Loucy (cell line): ENCODE results near the gene PPP4R2.

Experiments
- H2AFZ ChIP-seq: fragments of 200-600 bp; sonication (generic); 2 replicates; pipeline ENCODE4 v1.6.0; 2016; ENCODE audit warnings: antibody characterized with exemption, mild to moderate bottlenecking, low read length, moderate library complexity
- H3F3A ChIP-seq: fragments of 200-600 bp; 2 replicates; pipeline ENCODE4 v1.6.0; 2016; ENCODE audit warnings: antibody characterized with exemption, low read depth, mild to moderate bottlenecking
- H3K27me3 ChIP-seq: fragments of 200-600 bp; sonication (generic); 2 replicates; pipeline ENCODE4 v1.6.1; 2014; ENCODE audit warnings: low read length, mild to moderate bottlenecking; ENCODE audit not compliant: insufficient read depth, poor library complexity, severe bottlenecking
- H3K36me3 ChIP-seq: fragments of 200-600 bp; sonication (generic); 2 replicates; pipeline ENCODE4 v1.6.1; 2016; ENCODE audit warnings: low read length; ENCODE audit not compliant: insufficient read depth
- H3K4me1 ChIP-seq: fragments of 200-600 bp; sonication (generic); 2 replicates; pipeline ENCODE4 v1.5.1; 2014; ENCODE audit warnings: low read length, mild to moderate bottlenecking; ENCODE audit not compliant: insufficient read depth, poor library complexity, severe bottlenecking
- H3K4me2 ChIP-seq: fragments of 200-600 bp; sonication (generic); 2 replicates; pipeline ENCODE4 v1.6.0; 2014; ENCODE audit warnings: antibody characterized with exemption, low read length, low read depth, mild to moderate bottlenecking; ENCODE audit not compliant: poor library complexity, severe bottlenecking
- H3K4me3 ChIP-seq: fragments of 200-600 bp; sonication (generic); 2 replicates; pipeline ENCODE4 v1.5.1; 2014; ENCODE audit warnings: low read length, mild to moderate bottlenecking, mixed read lengths; ENCODE audit not compliant: poor library complexity, severe bottlenecking
- H3K79me2 ChIP-seq: fragments of 200-600 bp; sonication (generic); 2 replicates; pipeline ENCODE4 v1.6.1; 2014; ENCODE audit warnings: low read length; ENCODE audit not compliant: insufficient read depth
- H3K9ac ChIP-seq: fragments of 200-600 bp; sonication (generic); 2 replicates; pipeline ENCODE4 v1.6.0; 2014; ENCODE audit warnings: mild to moderate bottlenecking, low read depth, low read length, moderate library complexity; ENCODE audit not compliant: poor library complexity, severe bottlenecking
- H3K9me2 ChIP-seq: fragments of 200-600 bp; sonication (generic); replicated peaks from 2 replicates; pipeline ENCODE4 v1.6.1; 2016; ENCODE audit warnings: low read depth, low read length, mixed read lengths
- H3K9me3 ChIP-seq: fragments of 200-600 bp; sonication (generic); 2 replicates; pipeline ENCODE4 v1.6.1; 2014; ENCODE audit warnings: mild to moderate bottlenecking, antibody characterized with exemption, low read length, low read depth; ENCODE audit not compliant: insufficient read depth
- H4K20me1 ChIP-seq: fragments of 200-600 bp; sonication (generic); 2 replicates; pipeline ENCODE4 v1.6.0; 2014; ENCODE audit warnings: antibody characterized with exemption, low read length, mild to moderate bottlenecking; ENCODE audit not compliant: insufficient read depth, poor library complexity, severe bottlenecking
- EZH2phosphoT487 ChIP-seq: fragments of 200-600 bp; IDR thresholded peaks from 2 replicates; pipeline ENCODE4 v1.6.1; 2018; ENCODE audit warnings: antibody characterized with exemption, mild to moderate bottlenecking, moderate library complexity, borderline replicate concordance
- TF ChIP-seq, protein P1 (sequence below): fragments of 200-600 bp; sonication (generic); conservative IDR thresholded peaks from 2 replicates; pipeline ENCODE4 v1.5.1; 2014; ENCODE audit warnings: mild to moderate bottlenecking, antibody characterized with exemption, low read length

PPP4R2 gene

DNA sequence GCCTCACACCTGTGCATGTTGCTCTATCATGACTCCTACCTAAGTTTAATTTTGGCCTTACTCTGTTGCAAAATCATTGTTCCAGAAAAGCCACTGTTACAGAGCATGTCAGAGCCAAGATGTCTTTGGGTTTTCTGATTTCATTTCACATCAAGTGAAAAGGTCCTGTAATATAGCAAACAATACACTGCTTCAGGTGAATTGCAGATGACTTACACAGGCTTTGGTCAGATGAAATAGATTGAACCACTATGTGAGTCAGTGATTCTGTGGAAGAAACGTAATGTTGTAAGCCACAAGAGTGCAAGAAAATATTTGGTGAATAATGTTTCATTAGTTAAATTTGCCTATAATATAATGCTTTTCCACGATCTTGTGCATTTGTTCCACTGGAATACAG, 87.6 kb downstream of the PPP4R2 start:
- Histone ChIP-seq H2AFZ (no peak overlapping the region), H3K9me3 (no peaks in the 10 kb centered on the region), H3K9me2 (no peaks in the 10 kb centered on the region), H3K4me1 (peaks cover 3% of the 10 kb centered on the region), H3F3A (no peaks in the 10 kb centered on the region), H3K4me2 (no peak overlapping the region), H3K4me3 (no peak overlapping the region), H4K20me1 (no peaks in the 10 kb centered on the region), H3K79me2 (no peaks in the 10 kb centered on the region), H3K36me3 (no peaks in the 10 kb centered on the region), H3K27me3 (no peaks in the 10 kb centered on the region), H3K9ac (no peak overlapping the region)
- TF ChIP-seq, protein P1, sequence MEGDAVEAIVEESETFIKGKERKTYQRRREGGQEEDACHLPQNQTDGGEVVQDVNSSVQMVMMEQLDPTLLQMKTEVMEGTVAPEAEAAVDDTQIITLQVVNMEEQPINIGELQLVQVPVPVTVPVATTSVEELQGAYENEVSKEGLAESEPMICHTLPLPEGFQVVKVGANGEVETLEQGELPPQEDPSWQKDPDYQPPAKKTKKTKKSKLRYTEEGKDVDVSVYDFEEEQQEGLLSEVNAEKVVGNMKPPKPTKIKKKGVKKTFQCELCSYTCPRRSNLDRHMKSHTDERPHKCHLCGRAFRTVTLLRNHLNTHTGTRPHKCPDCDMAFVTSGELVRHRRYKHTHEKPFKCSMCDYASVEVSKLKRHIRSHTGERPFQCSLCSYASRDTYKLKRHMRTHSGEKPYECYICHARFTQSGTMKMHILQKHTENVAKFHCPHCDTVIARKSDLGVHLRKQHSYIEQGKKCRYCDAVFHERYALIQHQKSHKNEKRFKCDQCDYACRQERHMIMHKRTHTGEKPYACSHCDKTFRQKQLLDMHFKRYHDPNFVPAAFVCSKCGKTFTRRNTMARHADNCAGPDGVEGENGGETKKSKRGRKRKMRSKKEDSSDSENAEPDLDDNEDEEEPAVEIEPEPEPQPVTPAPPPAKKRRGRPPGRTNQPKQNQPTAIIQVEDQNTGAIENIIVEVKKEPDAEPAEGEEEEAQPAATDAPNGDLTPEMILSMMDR, result no peak
- no peak for TF ChIP-seq EZH2phosphoT487

DNA sequence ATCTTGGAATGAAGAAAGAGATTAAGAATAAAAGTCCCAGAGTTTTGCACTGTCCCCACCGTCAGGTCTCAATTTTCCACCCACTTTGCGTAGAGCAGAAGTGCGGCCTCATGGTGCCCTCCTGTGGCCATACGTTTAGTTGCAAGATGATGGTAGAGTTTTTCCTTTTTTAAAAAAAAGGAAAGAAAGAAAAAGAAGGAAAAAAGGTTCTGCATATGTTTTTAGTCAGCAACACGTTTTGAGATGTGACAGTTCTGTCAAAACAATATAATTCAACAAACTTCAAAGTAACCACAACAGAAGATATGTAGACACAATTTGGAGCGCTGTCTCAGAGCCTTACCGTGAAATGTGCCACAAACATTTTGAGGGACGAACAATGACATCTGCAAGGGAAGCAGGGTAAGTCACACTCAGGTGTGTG, 89.5 kb downstream of the PPP4R2 start:
- H3K4me3 ChIP-seq, result no peak overlapping the region

DNA sequence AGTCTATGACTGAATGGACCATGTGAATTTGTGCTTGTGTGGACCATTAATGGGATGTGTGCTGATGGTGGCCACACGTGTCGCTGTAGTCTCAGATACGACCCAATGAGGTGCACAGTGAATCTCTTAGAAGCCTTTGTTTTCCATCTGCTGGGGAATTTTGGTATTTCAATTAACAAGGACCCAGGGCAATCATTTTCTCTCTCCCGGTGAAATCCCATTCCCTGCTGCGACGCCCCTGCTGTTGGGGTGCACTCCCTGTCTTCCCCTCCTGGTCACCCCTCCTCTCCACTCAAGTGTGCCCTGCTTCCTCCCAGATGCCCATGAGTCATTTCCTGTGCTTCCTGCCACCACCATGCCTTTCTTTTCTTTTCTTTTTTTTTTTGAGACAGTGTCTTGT, 97.5 kb downstream of the PPP4R2 start:
- peak overlapping the region; percentile 39 for H3K4me3 ChIP-seq
- H3K79me2 ChIP-seq, result no peaks in the 10 kb centered on the region
- no peaks in the 10 kb centered on the region for H3F3A ChIP-seq
- no peak overlapping the region for H2AFZ ChIP-seq
- peak overlapping the region; percentile 68 for H3K4me2 ChIP-seq
- H3K9me3 ChIP-seq, result no peaks in the 10 kb centered on the region
- H3K36me3 ChIP-seq, result no peaks in the 10 kb centered on the region
- H3K4me1 ChIP-seq, result peaks cover 26% of the 10 kb centered on the region
- no peaks in the 10 kb centered on the region for H4K20me1 ChIP-seq
- H3K9ac ChIP-seq, result no peak overlapping the region
- H3K9me2 ChIP-seq, result no peaks in the 10 kb centered on the region
- no peak for TF ChIP-seq EZH2phosphoT487
- TF ChIP-seq, protein P1, result peak; percentile 44; the same call in 1 of the 2 replicates
- H3K27me3 ChIP-seq, result no peaks in the 10 kb centered on the region

More for the DNA sequence above, 89.5 kb downstream of the PPP4R2 start:
- H3K9me3 ChIP-seq, result no peaks in the 10 kb centered on the region
- no peaks in the 10 kb centered on the region for H3K9me2 ChIP-seq
- H3F3A ChIP-seq, result no peaks in the 10 kb centered on the region
- no peaks in the 10 kb centered on the region for H3K36me3 ChIP-seq
- H4K20me1 ChIP-seq, result no peaks in the 10 kb centered on the region
- no peak overlapping the region for H3K9ac ChIP-seq
- H3K4me2 ChIP-seq, result no peak overlapping the region
- no peaks in the 10 kb centered on the region for H3K27me3 ChIP-seq
- no peak for TF ChIP-seq EZH2phosphoT487
- TF ChIP-seq, protein P1, result peak; percentile 91
- H3K4me1 ChIP-seq, result peaks cover 3% of the 10 kb centered on the region
- H2AFZ ChIP-seq, result 0 out of 2 replicates have a peak overlapping the region, but pooled peaks have one; percentile 24
- no peaks in the 10 kb centered on the region for H3K79me2 ChIP-seq
